Lower leg skin (tissue), 3 donors: Measurements from ENCODE around the gene ADGRF3.
A peak's percentile ranks its signal among the peaks of the same experiment; 100 is the strongest.

Experiments used
- CTCF ChIP-seq, 3 donors: fragments of 450-650 bp; IDR thresholded peaks; one replicate each; pipeline ENCODE4 v1.5.1; 2016; ENCODE audit warnings: antibody characterized with exemption in 3 of 3, mild to moderate bottlenecking in 3 of 3, moderate library complexity in 2 of 3
- POLR2A ChIP-seq, 2 donors: fragments of 450-650 bp; IDR thresholded peaks; one replicate each; pipeline ENCODE4 v1.6.1; 2016 to 2017; ENCODE audit warnings: antibody characterized with exemption in 2 of 2, mild to moderate bottlenecking in 1 of 2, moderate library complexity in 1 of 2

GRCh38 chr2:26330114-26330549, 16.5 kb downstream of the ADGRF3 start:
- peak in 1 of 3 donors; percentile 79 for TF ChIP-seq CTCF (IDR thresholded peaks at IDR 0.05)
- no peak for TF ChIP-seq POLR2A (IDR thresholded peaks at IDR 0.05)
